ENCODE results near the gene ELOVL5. TPM values are rescaled to one million over a fixed set of nuclear protein-coding genes. Genes with fewer than 3 reads are reported as not detected.
A peak's percentile ranks its signal among the peaks of the same experiment; 100 is the strongest.
"Not testable (repeated sequence)": the region's sequence is repeated elsewhere in the genome, so short reads cannot be mapped to it uniquely, and the experiment has no call there.

The ELOVL5 gene
- total RNA-seq, 4 donors from 2014 or later, result 12.4 to 50.0 (median 33.2) TPM

DNA sequence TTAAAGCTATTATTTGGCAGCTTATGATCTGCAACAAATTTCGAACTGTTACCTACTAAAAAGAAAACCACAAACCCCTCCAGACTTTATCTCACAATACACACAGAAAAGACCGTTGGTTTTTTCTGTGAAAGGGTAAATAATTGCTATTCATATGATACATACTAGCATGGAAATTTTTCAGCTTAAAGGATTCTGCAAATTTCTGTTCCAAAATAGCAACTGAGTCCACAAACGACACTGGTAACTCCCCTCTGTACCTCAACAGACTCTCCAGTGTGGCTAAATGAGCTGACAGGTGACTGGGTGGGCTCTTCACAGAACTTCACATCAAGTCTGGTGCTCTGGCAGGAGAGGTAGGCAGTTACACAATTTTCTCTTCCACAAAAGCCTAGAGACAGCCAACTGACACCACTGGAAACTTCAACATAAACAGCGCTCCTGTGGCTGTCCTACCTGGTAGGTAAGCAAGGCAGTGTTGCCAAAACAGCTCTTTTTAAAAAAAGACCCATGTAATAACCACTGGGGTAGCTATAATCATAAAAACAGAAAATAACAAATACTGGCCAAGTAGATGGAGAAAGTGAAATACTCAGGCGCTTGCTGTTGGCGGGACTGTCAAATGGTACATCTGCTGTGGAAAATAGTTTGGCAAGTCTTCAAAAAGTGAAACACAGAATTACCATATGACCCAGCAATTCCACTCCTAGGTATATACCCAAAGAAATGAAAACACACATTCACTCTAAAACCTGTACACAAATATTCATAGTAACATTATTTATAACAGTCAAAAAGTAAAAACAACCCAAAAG lies 37.8 kb downstream of the ELOVL5 start:
- H3K9me3 ChIP-seq, result no peaks in the 10 kb centered on the region
- H3K27ac ChIP-seq, result no peak overlapping the region
- WGBS, 2 donors, result 69 to 84% methylated on average over 6 of the region's 6 CpGs
- peaks cover 9 to 92% (median 28%) of the 10 kb centered on the region in 3 donors for H3K4me1 ChIP-seq
- no peak overlapping the region for H3K4me3 ChIP-seq
- no peak for DNase-seq
- intact Hi-C loops (cut with DNase I), result no loop called here
- no peaks in the 10 kb centered on the region for H3K36me3 ChIP-seq
- H3K27me3 ChIP-seq, result no peaks in the 10 kb centered on the region
- TF ChIP-seq, protein P1, sequence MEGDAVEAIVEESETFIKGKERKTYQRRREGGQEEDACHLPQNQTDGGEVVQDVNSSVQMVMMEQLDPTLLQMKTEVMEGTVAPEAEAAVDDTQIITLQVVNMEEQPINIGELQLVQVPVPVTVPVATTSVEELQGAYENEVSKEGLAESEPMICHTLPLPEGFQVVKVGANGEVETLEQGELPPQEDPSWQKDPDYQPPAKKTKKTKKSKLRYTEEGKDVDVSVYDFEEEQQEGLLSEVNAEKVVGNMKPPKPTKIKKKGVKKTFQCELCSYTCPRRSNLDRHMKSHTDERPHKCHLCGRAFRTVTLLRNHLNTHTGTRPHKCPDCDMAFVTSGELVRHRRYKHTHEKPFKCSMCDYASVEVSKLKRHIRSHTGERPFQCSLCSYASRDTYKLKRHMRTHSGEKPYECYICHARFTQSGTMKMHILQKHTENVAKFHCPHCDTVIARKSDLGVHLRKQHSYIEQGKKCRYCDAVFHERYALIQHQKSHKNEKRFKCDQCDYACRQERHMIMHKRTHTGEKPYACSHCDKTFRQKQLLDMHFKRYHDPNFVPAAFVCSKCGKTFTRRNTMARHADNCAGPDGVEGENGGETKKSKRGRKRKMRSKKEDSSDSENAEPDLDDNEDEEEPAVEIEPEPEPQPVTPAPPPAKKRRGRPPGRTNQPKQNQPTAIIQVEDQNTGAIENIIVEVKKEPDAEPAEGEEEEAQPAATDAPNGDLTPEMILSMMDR (IDR thresholded peaks at IDR 0.05), result no peak
- TF ChIP-seq POLR2A (IDR thresholded peaks at IDR 0.05), result no peak

DNA sequence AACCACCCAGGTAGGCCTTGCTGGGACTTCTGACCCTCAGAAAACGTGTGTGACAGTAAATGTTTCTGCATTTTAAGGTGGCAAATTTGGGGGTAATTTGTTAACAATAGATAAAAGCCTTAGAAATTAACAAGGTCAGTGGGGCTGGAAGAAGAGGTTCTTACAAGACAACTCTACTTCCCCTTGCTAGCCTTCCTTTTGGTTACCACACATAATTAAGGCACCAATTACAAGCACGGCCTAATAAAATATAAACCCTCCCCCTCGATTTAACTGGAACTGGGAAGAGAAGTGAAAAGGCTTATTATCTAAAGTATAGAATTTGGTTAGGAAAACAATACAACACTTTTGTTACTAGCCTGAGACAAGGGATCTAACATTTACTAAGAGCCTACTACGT lies 38.8 kb downstream of the ELOVL5 start:
- TF ChIP-seq, protein P1 (IDR thresholded peaks at IDR 0.05), result no peak
- no peak for TF ChIP-seq POLR2A (IDR thresholded peaks at IDR 0.05)
- Histone ChIP-seq H3K9me3 (no peaks in the 10 kb centered on the region), H3K4me3 (no peak overlapping the region), H3K4me1 (peaks cover 9 to 81% (median 27%) of the 10 kb centered on the region in 3 donors), H3K27me3 (no peaks in the 10 kb centered on the region), H3K27ac (peak overlapping the region in 1 of 4 donors; percentile 25), H3K36me3 (no peaks in the 10 kb centered on the region)
- 72 to 83% methylated on average over 4 of the region's 4 CpGs for WGBS, 2 donors
- no peak for DNase-seq
- intact Hi-C loops (cut with DNase I), result no loop called here

DNA sequence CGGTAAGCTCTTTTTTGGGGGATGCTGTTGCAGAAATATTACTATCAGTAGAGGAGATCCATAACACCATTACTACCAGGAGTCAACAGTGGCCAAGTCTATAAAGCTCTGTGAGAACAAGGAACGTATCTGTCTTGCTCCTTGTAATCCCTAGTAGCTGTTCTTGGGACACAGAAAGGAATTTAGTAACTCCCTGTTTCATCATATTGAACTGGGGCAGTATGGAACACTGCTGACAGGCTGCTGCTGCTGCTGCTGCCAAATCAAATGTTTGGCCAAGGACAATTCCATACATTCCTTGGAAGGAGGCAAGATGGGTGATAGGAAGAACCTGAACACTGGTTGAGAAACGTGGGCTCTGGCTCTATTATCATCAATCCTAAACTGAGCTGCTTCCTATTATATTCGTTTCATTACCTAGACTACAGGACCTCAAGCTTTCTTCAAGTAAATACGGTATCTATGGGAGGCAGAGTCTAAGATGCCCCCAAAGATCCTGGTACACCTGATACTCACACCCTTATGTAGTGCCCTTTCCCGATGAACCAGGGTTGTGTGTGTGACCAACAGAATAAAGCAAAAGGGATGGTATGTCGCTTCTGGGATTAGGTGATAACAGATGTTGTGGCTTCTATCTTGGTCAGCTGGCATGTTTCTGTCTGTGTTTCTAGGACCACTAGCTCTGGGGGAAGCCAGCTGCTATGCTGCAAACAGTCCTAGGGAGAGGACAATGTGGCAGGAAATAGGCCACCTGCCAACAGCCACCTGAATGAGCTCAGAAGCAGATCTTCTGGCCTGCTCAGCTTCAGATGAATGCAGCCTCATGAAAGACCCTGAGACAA lies 39.5 kb downstream of the ELOVL5 start:
- Histone ChIP-seq H3K27me3 (no peaks in the 10 kb centered on the region), H3K4me1 (peaks cover 9 to 77% (median 27%) of the 10 kb centered on the region in 3 donors), H3K4me3 (no peak overlapping the region), H3K27ac (peak overlapping the region in 3 of 4 donors; percentile 25 to 34 (median 29)), H3K36me3 (no peaks in the 10 kb centered on the region), H3K9me3 (no peaks in the 10 kb centered on the region)
- no peak for DNase-seq
- 61 to 64% methylated on average over 7 of the region's 7 CpGs for WGBS, 2 donors
- no peak for TF ChIP-seq POLR2A (IDR thresholded peaks at IDR 0.05)
- TF ChIP-seq, protein P1 (IDR thresholded peaks at IDR 0.05), result no peak
- intact Hi-C loops (cut with DNase I), result no loop called here

DNA sequence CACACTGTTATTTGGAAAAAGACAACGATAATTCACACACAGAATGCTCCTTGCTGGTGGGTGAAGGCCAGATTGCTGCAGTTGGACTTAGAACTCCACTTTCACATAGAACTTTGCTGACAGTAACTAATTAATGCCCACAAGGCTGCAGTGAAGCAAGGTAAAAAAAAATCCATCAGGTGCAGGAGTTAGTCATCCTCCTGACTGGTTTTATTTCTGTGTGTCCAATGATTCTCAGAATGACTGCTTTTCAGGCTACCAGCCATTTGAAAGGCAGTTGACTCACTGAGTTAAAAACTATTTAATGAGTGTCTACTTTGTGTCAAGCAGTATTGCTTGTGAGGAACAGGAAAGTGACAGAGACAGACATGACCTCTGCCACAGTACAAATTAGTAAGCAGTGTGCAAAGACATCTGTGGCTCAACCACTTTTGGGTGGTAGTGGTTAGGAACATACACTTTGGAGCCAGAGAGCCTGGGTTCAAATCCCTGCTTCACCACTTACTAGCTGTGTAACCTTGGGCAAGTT lies 41.9 kb downstream of the ELOVL5 start:
- Histone ChIP-seq H3K27me3 (no peaks in the 10 kb centered on the region), H3K4me3 (no peak overlapping the region), H3K9me3 (no peaks in the 10 kb centered on the region), H3K4me1 (peaks cover 15 to 81% (median 36%) of the 10 kb centered on the region in 3 donors), H3K27ac (peak overlapping the region in 2 of 4 donors; percentile 42 to 55), H3K36me3 (no peaks in the 10 kb centered on the region)
- TF ChIP-seq, protein P1 (IDR thresholded peaks at IDR 0.05), result no peak
- no peak for TF ChIP-seq POLR2A (IDR thresholded peaks at IDR 0.05)
- DNase-seq, result no peak
- WGBS, 2 donors, result 33 to 41% methylated on average over 1 of the region's 1 CpG
- intact Hi-C loops (cut with DNase I), result no loop called here

DNA sequence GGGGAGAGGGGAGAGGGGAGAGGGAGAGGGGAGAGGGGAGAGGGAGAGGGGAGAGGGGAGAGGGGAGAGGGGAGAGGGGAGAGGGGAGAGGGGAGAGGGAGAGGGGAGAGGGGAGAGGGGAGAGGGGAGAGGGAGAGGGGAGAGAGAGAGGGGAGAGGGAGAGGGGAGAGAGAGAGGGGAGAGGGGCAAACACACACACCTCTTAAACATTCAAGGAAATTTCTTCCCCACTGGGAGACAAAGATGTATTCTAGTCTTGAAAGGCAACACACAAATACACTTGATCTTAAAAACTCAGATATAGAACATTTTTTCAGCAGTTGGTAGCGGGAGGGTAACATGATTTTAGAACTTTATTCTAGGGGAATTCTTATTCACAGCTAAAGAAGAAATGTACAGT lies 42.5 kb downstream of the ELOVL5 start:
- H3K4me3 ChIP-seq; H3K27me3 ChIP-seq; DNase-seq; H3K36me3 ChIP-seq; intact Hi-C loops (cut with DNase I); H3K9me3 ChIP-seq: not testable (repeated sequence)
- Histone ChIP-seq H3K27ac (peak overlapping the region in 1 of 4 donors; percentile 42), H3K4me1 (peaks cover 17 to 82% (median 43%) of the 10 kb centered on the region in 3 donors)
- WGBS, 2 donors, result 77 to 89% methylated on average over 1 of the region's 1 CpG

DNA sequence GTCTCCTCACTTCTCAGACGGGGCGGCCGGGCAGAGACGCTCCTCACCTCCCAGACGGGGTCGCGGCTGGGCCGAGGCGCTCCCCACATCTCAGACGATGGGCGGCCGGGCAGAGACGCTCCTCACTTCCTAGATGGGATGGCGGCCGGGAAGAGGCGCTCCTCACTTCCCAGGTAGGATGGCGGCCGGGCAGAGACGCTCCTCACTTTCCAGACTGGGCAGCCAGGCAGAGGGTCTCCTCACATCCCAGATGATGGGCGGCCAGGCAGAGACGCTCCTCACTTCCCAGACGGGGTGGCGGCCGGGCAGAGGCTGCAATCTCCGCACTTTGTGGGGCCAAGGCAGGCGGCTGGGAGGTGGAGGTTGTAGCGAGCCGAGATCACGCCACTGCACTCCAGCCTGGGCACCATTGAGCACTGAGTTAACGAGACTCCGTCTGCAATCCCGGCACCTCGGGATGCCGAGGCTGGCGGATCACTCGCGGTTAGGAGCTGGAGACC lies 43.2 kb downstream of the ELOVL5 start:
- H3K9me3 ChIP-seq; H3K27me3 ChIP-seq; H3K36me3 ChIP-seq; H3K4me3 ChIP-seq; DNase-seq; intact Hi-C loops (cut with DNase I); H3K27ac ChIP-seq: not testable (repeated sequence)
- 100% methylated on average over 1 of the region's 37 CpGs for WGBS, 2 donors
- H3K4me1 ChIP-seq, result peaks cover 17 to 82% (median 49%) of the 10 kb centered on the region in 3 donors

DNA sequence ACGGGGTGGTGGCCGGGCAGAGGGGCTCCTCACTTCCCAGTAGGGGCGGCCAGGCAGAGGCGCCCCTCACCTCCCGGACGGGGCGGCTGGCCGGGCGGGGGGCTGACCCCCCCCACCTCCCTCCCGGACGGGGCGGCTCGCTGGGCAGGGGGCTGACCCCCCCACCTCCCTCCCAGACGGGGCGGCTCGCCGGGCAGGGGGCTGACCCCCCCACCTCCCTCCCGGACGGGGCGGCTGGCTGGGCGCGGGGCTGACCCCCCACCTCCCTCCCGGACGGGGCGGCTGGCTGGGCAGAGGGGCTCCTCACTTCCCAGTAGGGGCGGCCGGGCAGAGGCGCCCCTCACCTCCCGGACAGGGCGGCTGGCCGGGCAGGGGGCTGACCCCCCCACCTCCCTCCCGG lies 43.8 kb downstream of the ELOVL5 start:
- H3K27me3 ChIP-seq; DNase-seq; H3K4me3 ChIP-seq; H3K36me3 ChIP-seq; H3K27ac ChIP-seq; H3K9me3 ChIP-seq; intact Hi-C loops (cut with DNase I): not testable (repeated sequence)
- WGBS, 2 donors, result no CpG with 5 or more reads among the region's 32 CpGs
- H3K4me1 ChIP-seq, result peaks cover 17 to 82% (median 55%) of the 10 kb centered on the region in 3 donors
